PFSK-1 (cell line): ENCODE results near the gene MGAM2.

Experiments
- FOXP2 ChIP-seq: optimal IDR thresholded peaks from 2 replicates; pipeline ENCODE3; 2011; ENCODE audit warnings: borderline replicate concordance, control low read depth, inconsistent platforms; ENCODE audit not compliant: insufficient read depth; ENCODE audit errors: extremely low read length, extremely low read depth
- POLR2AphosphoS5 ChIP-seq: IDR thresholded peaks from 2 replicates; pipeline ENCODE4 v1.6.1; 2012; ENCODE audit warnings: low read depth, mild to moderate bottlenecking, control low read depth, low read length, moderate library complexity
- REST ChIP-seq, 2 experiments: IDR thresholded peaks; 2 replicates each; pipeline versions ENCODE4 v1.6.1 to v1.8.0; 2011 to 2012; ENCODE audit warnings: low read depth in 2 of 2, low read length in 2 of 2, control low read depth in 1 of 2, inconsistent platforms in 1 of 2, mild to moderate bottlenecking in 1 of 2, moderate library complexity in 1 of 2; ENCODE audit not compliant: insufficient read depth in 1 of 2
- SIN3A ChIP-seq: IDR thresholded peaks from 2 replicates; pipeline ENCODE4 v1.6.1; 2012; ENCODE audit warnings: mild to moderate bottlenecking, low read length, moderate library complexity, borderline replicate concordance; ENCODE audit not compliant: insufficient read depth
- TAF1 ChIP-seq: IDR thresholded peaks from 2 replicates; pipeline ENCODE4 v1.6.1; 2012; ENCODE audit warnings: low read length, control low read depth, borderline replicate concordance; ENCODE audit not compliant: insufficient read depth

The MGAM2 gene

GRCh38 chr7:142133731-142134148 lies 22.2 kb downstream of the MGAM2 start:
- TF ChIP-seq SIN3A (no peak), REST (IDR thresholded peaks at IDR 0.05; ENCODE audit: insufficient read depth in 1 of 2, low read depth in 2 of 2, low read length in 2 of 2) (no peak), TAF1 (no peak), FOXP2 (no peak), POLR2AphosphoS5 (no peak)

GRCh38 chr7:142134909-142135308 lies 23.4 kb downstream of the MGAM2 start:
- TF ChIP-seq REST (IDR thresholded peaks at IDR 0.05; ENCODE audit: insufficient read depth in 1 of 2, low read depth in 2 of 2, low read length in 2 of 2) (no peak), SIN3A (no peak), FOXP2 (no peak), POLR2AphosphoS5 (no peak), TAF1 (no peak)

- TF ChIP-seq FOXP2 (no peak), REST (IDR thresholded peaks at IDR 0.05; ENCODE audit: insufficient read depth in 1 of 2, low read depth in 2 of 2, low read length in 2 of 2) (no peak), TAF1 (no peak), POLR2AphosphoS5 (no peak), SIN3A (no peak)
Measured at GRCh38 chr7:142138996-142139395, 27.5 kb downstream of the MGAM2 start.

GRCh38 chr7:142139597-142140400 lies 28.3 kb downstream of the MGAM2 start:
- TF ChIP-seq POLR2AphosphoS5: no peak
- TF ChIP-seq REST (IDR thresholded peaks at IDR 0.05; ENCODE audit: insufficient read depth in 1 of 2, low read depth in 2 of 2, low read length in 2 of 2): no peak
- TF ChIP-seq SIN3A: no peak
- no peak for TF ChIP-seq TAF1
- no peak for TF ChIP-seq FOXP2
